ENCODE measurements around the gene MKX. TPM values are rescaled to one million over a fixed set of nuclear protein-coding genes. Genes with fewer than 3 reads are reported as not detected.

Gene MKX
- total and polyA plus RNA-seq, 2 donors from 2014 or later = 1.3 TPM; not detected in 1

DNA sequence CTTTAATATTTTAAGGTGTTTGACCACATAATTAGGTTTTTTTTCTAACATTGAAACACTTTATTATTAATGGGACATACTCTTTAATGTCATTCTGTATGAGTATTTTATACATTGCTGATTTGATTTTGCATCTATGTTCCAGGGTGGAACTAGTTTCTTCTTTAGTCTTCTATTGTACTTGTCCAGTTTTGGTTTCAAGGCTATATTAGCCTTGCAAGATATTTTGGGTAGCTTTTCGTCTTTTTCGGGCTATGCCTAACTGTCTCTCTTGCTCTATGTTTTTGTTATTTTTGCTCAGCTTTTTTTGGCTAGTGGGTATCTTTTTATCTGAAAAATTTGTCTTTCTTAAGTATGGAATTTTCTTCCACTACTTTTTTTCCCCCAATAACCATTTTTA, 38.7 kb upstream of the MKX start:
- H3K4me1 ChIP-seq (ENCODE audit: control insufficient read depth in 2 of 3, insufficient read depth in 2 of 3, low read depth in 1 of 3, low read length in 3 of 3) = no peaks in the 10 kb centered on the region
- no peak for DNase-seq
- no peak for FAIRE-seq
- no peaks in the 10 kb centered on the region for H3K27me3 ChIP-seq (ENCODE audit: control insufficient read depth, insufficient read depth, low read length)
- H3K36me3 ChIP-seq (ENCODE audit: control insufficient read depth in 2 of 3, insufficient read depth in 3 of 3, low read length in 3 of 3) = no peaks in the 10 kb centered on the region
- no peak overlapping the region for H3K9ac ChIP-seq (ENCODE audit: low read length in 3 of 3)
- intact Hi-C loops (cut with DNase I) = no loop called here
- no peaks in the 10 kb centered on the region for H3K9me3 ChIP-seq (ENCODE audit: control insufficient read depth in 2 of 3, insufficient read depth in 1 of 3, low read length in 3 of 3)
- H3K27ac ChIP-seq (ENCODE audit: low read depth in 2 of 2, low read length in 2 of 2) = no peak overlapping the region
- H3K4me3 ChIP-seq (ENCODE audit: low read length in 3 of 3) = no peak overlapping the region
- TF ChIP-seq, protein P1, sequence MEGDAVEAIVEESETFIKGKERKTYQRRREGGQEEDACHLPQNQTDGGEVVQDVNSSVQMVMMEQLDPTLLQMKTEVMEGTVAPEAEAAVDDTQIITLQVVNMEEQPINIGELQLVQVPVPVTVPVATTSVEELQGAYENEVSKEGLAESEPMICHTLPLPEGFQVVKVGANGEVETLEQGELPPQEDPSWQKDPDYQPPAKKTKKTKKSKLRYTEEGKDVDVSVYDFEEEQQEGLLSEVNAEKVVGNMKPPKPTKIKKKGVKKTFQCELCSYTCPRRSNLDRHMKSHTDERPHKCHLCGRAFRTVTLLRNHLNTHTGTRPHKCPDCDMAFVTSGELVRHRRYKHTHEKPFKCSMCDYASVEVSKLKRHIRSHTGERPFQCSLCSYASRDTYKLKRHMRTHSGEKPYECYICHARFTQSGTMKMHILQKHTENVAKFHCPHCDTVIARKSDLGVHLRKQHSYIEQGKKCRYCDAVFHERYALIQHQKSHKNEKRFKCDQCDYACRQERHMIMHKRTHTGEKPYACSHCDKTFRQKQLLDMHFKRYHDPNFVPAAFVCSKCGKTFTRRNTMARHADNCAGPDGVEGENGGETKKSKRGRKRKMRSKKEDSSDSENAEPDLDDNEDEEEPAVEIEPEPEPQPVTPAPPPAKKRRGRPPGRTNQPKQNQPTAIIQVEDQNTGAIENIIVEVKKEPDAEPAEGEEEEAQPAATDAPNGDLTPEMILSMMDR (IDR thresholded peaks at IDR 0.05; ENCODE audit: borderline replicate concordance, extremely low read depth, insufficient read depth) = no peak

- Histone ChIP-seq H3K4me3 (ENCODE audit: low read length in 3 of 3) (no peak overlapping the region), H3K9ac (ENCODE audit: low read length in 3 of 3) (no peak overlapping the region), H3K4me1 (ENCODE audit: control insufficient read depth in 2 of 3, insufficient read depth in 2 of 3, low read depth in 1 of 3, low read length in 3 of 3) (no peaks in the 10 kb centered on the region), H3K9me3 (ENCODE audit: control insufficient read depth in 2 of 3, insufficient read depth in 1 of 3, low read length in 3 of 3) (no peaks in the 10 kb centered on the region), H3K27me3 (ENCODE audit: control insufficient read depth, insufficient read depth, low read length) (no peaks in the 10 kb centered on the region), H3K36me3 (ENCODE audit: control insufficient read depth in 2 of 3, insufficient read depth in 3 of 3, low read length in 3 of 3) (no peaks in the 10 kb centered on the region), H3K27ac (ENCODE audit: low read depth in 2 of 2, low read length in 2 of 2) (no peak overlapping the region)
- DNase-seq (peak in 2 of 5 donors; percentile 3 to 13), FAIRE-seq (no peak)
- TF ChIP-seq, protein P1 (IDR thresholded peaks at IDR 0.05; ENCODE audit: borderline replicate concordance, extremely low read depth, insufficient read depth) = no peak
- intact Hi-C loops (cut with DNase I) = no loop called here
Observed at GRCh38 chr10:27783660-27784059, 38.0 kb upstream of the MKX start.

- intact Hi-C loops (cut with DNase I) = no loop called here
- Histone ChIP-seq H3K27me3 (ENCODE audit: control insufficient read depth, insufficient read depth, low read length) (no peaks in the 10 kb centered on the region), H3K9ac (ENCODE audit: low read length in 3 of 3) (no peak overlapping the region), H3K27ac (ENCODE audit: low read depth in 2 of 2, low read length in 2 of 2) (no peak overlapping the region), H3K4me1 (ENCODE audit: control insufficient read depth in 2 of 3, insufficient read depth in 2 of 3, low read depth in 1 of 3, low read length in 3 of 3) (no peaks in the 10 kb centered on the region), H3K4me3 (ENCODE audit: low read length in 3 of 3) (no peak overlapping the region), H3K36me3 (ENCODE audit: control insufficient read depth in 2 of 3, insufficient read depth in 3 of 3, low read length in 3 of 3) (no peaks in the 10 kb centered on the region), H3K9me3 (ENCODE audit: control insufficient read depth in 2 of 3, insufficient read depth in 1 of 3, low read length in 3 of 3) (no peaks in the 10 kb centered on the region)
- TF ChIP-seq, protein P1 (IDR thresholded peaks at IDR 0.05; ENCODE audit: borderline replicate concordance, extremely low read depth, insufficient read depth) = no peak
- FAIRE-seq (no peak), DNase-seq (no peak)
Observed at GRCh38 chr10:27779462-27780015, 33.9 kb upstream of the MKX start.

DNA sequence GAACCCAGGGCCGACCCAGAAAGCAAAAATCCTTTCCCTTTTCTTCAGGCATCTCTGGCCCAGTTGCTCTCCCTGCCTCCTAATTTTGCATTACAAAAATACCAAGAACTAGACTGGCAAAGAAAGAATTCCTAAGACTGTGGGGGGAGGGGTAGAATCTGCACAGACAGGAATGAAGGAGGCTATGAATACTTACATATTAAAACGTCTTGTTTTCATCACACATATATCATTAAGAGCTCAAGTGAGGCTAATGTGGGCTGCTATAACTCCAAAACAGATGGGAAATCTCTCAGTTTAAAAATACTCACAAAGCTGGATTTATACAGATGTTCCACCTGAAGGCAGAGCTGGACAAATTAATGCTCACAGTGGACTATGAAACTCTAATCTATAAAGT, 29.2 kb upstream of the MKX start:
- intact Hi-C loops (cut with DNase I) = no loop called here
- Histone ChIP-seq H3K4me3 (ENCODE audit: low read length in 3 of 3) (no peak overlapping the region), H3K4me1 (ENCODE audit: control insufficient read depth in 2 of 3, insufficient read depth in 2 of 3, low read depth in 1 of 3, low read length in 3 of 3) (no peaks in the 10 kb centered on the region), H3K9me3 (ENCODE audit: control insufficient read depth in 2 of 3, insufficient read depth in 1 of 3, low read length in 3 of 3) (no peaks in the 10 kb centered on the region), H3K9ac (ENCODE audit: low read length in 3 of 3) (no peak overlapping the region), H3K27ac (ENCODE audit: low read depth in 2 of 2, low read length in 2 of 2) (no peak overlapping the region), H3K27me3 (ENCODE audit: control insufficient read depth, insufficient read depth, low read length) (no peaks in the 10 kb centered on the region), H3K36me3 (ENCODE audit: control insufficient read depth in 2 of 3, insufficient read depth in 3 of 3, low read length in 3 of 3) (no peaks in the 10 kb centered on the region)
- DNase-seq (peak in 1 of 5 donors; percentile 9), FAIRE-seq (no peak)
- TF ChIP-seq, protein P1 (IDR thresholded peaks at IDR 0.05; ENCODE audit: borderline replicate concordance, extremely low read depth, insufficient read depth) = no peak
